Hepatocyte (in vitro differentiated cells): ENCODE measurements around the gene MPHOSPH6.

Experiments used
- CTCF ChIP-seq: fragments of 200-600 bp; sonication (generic); IDR thresholded peaks from 2 replicates; pipeline ENCODE4 v1.5.1; 2016; ENCODE audit warnings: antibody characterized with exemption, mild to moderate bottlenecking; ENCODE audit not compliant: poor library complexity
- EZH2 ChIP-seq: fragments of 200-600 bp; sonication (generic); IDR thresholded peaks from 2 replicates; pipeline ENCODE4 v1.6.1; 2016; ENCODE audit warnings: antibody characterized with exemption, mild to moderate bottlenecking, borderline replicate concordance
- EZH2phosphoT487 ChIP-seq: fragments of 200-600 bp; sonication (generic); IDR thresholded peaks from one replicate; pipeline ENCODE4 v1.6.1; 2018; ENCODE audit warnings: antibody characterized with exemption, mild to moderate bottlenecking, low read depth, moderate library complexity; ENCODE audit not compliant: unreplicated experiment, severe bottlenecking

- no peak for TF ChIP-seq CTCF
- no peak for TF ChIP-seq EZH2phosphoT487
- TF ChIP-seq EZH2: no peak
Observed at GRCh38 chr16:82184213-82184612, 14.2 kb upstream of the MPHOSPH6 start.
